GM12878 (cell line): ENCODE measurements around the gene RAB2B. TPM values are rescaled to one million over a fixed set of nuclear protein-coding genes. Genes with fewer than 3 reads are reported as not detected.

Experiments
- ASH2L ChIP-seq: fragments of 300-600, 200-600 bp; sonication (generic); IDR thresholded peaks from 2 replicates; pipeline ENCODE4 v1.6.1; 2017; ENCODE audit warnings: low read depth, mild to moderate bottlenecking, borderline replicate concordance
- ATF7 ChIP-seq: fragments of 450-650 bp; IDR thresholded peaks from 2 replicates; pipeline ENCODE4 v1.6.1; 2016; ENCODE audit warnings: low read depth, mild to moderate bottlenecking
- BMI1 ChIP-seq: fragments of 450-650 bp; IDR thresholded peaks from 2 replicates; pipeline ENCODE4 v1.6.1; 2016; ENCODE audit warnings: mild to moderate bottlenecking, moderate library complexity, borderline replicate concordance
- CHD4 ChIP-seq: fragments of 200-600 bp; sonication (generic); IDR thresholded peaks from 2 replicates; pipeline ENCODE4 v1.6.1; 2016; ENCODE audit warnings: mild to moderate bottlenecking
- DPF2 ChIP-seq: fragments of 450-650 bp; IDR thresholded peaks from 2 replicates; pipeline ENCODE4 v1.6.1; 2017; ENCODE audit warnings: mild to moderate bottlenecking
- ETV6 ChIP-seq, 2 experiments: fragments of 450-650 bp in 1 of 2; IDR thresholded peaks in 1 of 2; conservative IDR thresholded peaks in 1 of 2; 2 replicates each; pipeline ENCODE4 v1.6.1; 2014; ENCODE audit warnings: antibody characterized with exemption in 1 of 2, borderline replicate concordance in 1 of 2, low read depth in 1 of 2, mild to moderate bottlenecking in 1 of 2, moderate library complexity in 1 of 2
- EZH2 ChIP-seq: IDR thresholded peaks from 2 replicates; pipeline ENCODE4 v1.6.1; 2012; ENCODE audit warnings: low read depth, mild to moderate bottlenecking, control low read depth, inconsistent platforms, low read length, borderline replicate concordance; ENCODE audit not compliant: control insufficient read depth
- FOS ChIP-seq: IDR thresholded peaks from 3 replicates; pipeline ENCODE4 v1.6.1; 2011; ENCODE audit warnings: borderline replicate concordance; ENCODE audit not compliant: insufficient read length; ENCODE audit errors: extremely low read depth
- FOXM1 ChIP-seq: IDR thresholded peaks from 2 replicates; pipeline ENCODE4 v1.6.1; 2012; ENCODE audit warnings: low read depth, mild to moderate bottlenecking, inconsistent platforms, low read length, moderate library complexity
- GABPA ChIP-seq: IDR thresholded peaks from 2 replicates; pipeline ENCODE4 v1.6.1; 2014; ENCODE audit warnings: antibody characterized with exemption, low read depth, mild to moderate bottlenecking, inconsistent platforms
- HCFC1 ChIP-seq: fragments of 150-350 bp; IDR thresholded peaks from 2 replicates; pipeline ENCODE4 v1.6.1; 2014; ENCODE audit warnings: low read length
- HDAC6 ChIP-seq: fragments of 200-600 bp; sonication (generic); IDR thresholded peaks from one replicate; pipeline ENCODE4 v1.8.0; 2017; ENCODE audit warnings: antibody characterized with exemption; ENCODE audit not compliant: unreplicated experiment
- IRF5 ChIP-seq: fragments of 450-650 bp; IDR thresholded peaks from 2 replicates; pipeline ENCODE4 v1.6.1; 2017; ENCODE audit warnings: borderline replicate concordance
- NFYB ChIP-seq: IDR thresholded peaks from 2 replicates; pipeline ENCODE4 v1.6.1; 2011; ENCODE audit warnings: low read depth, mild to moderate bottlenecking, low read length, improper control_type of control experiment, moderate library complexity; ENCODE audit not compliant: insufficient read depth
- POLR2AphosphoS5 ChIP-seq: IDR thresholded peaks from 2 replicates; pipeline ENCODE4 v1.6.1; 2011; ENCODE audit warnings: mild to moderate bottlenecking, low read length, inconsistent platforms
- POU2F2 ChIP-seq: IDR thresholded peaks from 3 replicates; pipeline ENCODE4 v1.6.1; 2011; ENCODE audit warnings: low read depth, mild to moderate bottlenecking, low read length, borderline replicate concordance
- SP1 ChIP-seq: IDR thresholded peaks from one replicate; pipeline ENCODE4 v1.6.1; 2011; ENCODE audit warnings: low read depth, low read length
- SUPT20H ChIP-seq: IDR thresholded peaks from 2 replicates; pipeline ENCODE4 v1.6.1; 2011; ENCODE audit warnings: low read depth, mild to moderate bottlenecking, low read length, moderate library complexity, borderline replicate concordance; ENCODE audit not compliant: control insufficient read depth
- TCF3 ChIP-seq: IDR thresholded peaks from 2 replicates; pipeline ENCODE4 v1.6.1; 2012; ENCODE audit warnings: low read depth, mild to moderate bottlenecking, low read length, borderline replicate concordance; ENCODE audit not compliant: insufficient read depth
- ZSCAN29 ChIP-seq: fragments of 450-650 bp; IDR thresholded peaks from 2 replicates; pipeline ENCODE4 v1.6.1; 2017; ENCODE audit warnings: mild to moderate bottlenecking, moderate library complexity
- polyA plus RNA-seq, 11 experiments: library from polyadenylated mRNA; depleted of rRNA in 4 of 11; unstranded in 6 of 11; stranded (reverse) in 5 of 11; fragments of >200 nt; fragmentation: Nextera tagmentation in 4 of 11; fragmentation: Illumina TruSeq in 1 of 11; extraction: Ambion mirVana in 4 of 11; extraction: Trizol in 1 of 11; gene quantifications; 1 replicate in 1 of 11; 2 replicates in 10 of 11; pipeline versions ENCODE4 v1.2.1 to v1.2.3, GENCODE V29; 2011 to 2016; ENCODE audit warnings: inconsistent platforms in 2 of 11, missing spikeins in 2 of 11, low read depth in 1 of 11
- total RNA-seq, 4 experiments: library from RNA; depleted of rRNA in 3 of 4; stranded (reverse); fragments of >200 nt in 3 of 4; fragmentation: Illumina TruSeq in 1 of 4; extraction: Trizol in 1 of 4; gene quantifications; 2 replicates each; pipeline versions ENCODE4 v1.2.1 to v1.2.3, GENCODE V29; 2013 to 2021
- TF ChIP-seq, protein P1 (sequence below): fragments of 150-350 bp; IDR thresholded peaks from 2 replicates; pipeline ENCODE4 v1.6.1; 2014; ENCODE audit warnings: mild to moderate bottlenecking, low read depth, low read length
- TF ChIP-seq, protein P2 (sequence below): IDR thresholded peaks from 2 replicates; pipeline ENCODE4 v1.6.1; 2011; ENCODE audit warnings: low read depth, mild to moderate bottlenecking, low read length, moderate library complexity, borderline replicate concordance; ENCODE audit errors: extremely low read depth
- TF ChIP-seq, protein P3 (sequence below): IDR thresholded peaks from 2 replicates; pipeline ENCODE4 v1.6.1; 2012; ENCODE audit warnings: mild to moderate bottlenecking, low read depth, low read length

RAB2B gene
- total and polyA plus RNA-seq, 10 of the 15 experiments (the other 5 are each of a cell fraction or from before 2014, with no cell fraction given): 5.6 to 45.1 (median 12.5) TPM

GRCh38 chr14:21510735-21511657 is 34.2 kb upstream of the RAB2B start, which contains the start of gene METTL3 (continued):
- TF ChIP-seq, protein P1, sequence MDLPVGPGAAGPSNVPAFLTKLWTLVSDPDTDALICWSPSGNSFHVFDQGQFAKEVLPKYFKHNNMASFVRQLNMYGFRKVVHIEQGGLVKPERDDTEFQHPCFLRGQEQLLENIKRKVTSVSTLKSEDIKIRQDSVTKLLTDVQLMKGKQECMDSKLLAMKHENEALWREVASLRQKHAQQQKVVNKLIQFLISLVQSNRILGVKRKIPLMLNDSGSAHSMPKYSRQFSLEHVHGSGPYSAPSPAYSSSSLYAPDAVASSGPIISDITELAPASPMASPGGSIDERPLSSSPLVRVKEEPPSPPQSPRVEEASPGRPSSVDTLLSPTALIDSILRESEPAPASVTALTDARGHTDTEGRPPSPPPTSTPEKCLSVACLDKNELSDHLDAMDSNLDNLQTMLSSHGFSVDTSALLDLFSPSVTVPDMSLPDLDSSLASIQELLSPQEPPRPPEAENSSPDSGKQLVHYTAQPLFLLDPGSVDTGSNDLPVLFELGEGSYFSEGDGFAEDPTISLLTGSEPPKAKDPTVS: no peak
- TF ChIP-seq HCFC1 (peak; percentile 95), BMI1 (no peak), FOXM1 (no peak), HDAC6 (no peak), TCF3 (no peak), DPF2 (no peak), SP1 (no peak), SUPT20H (no peak), POLR2AphosphoS5 (peak; percentile 64; the same call in 1 of the 2 replicates), ZSCAN29 (no peak), IRF5 (no peak; the same call in 1 of the 2 replicates), ETV6 (conservative IDR thresholded peaks at IDR 0.05 in 1 of 2, IDR thresholded peaks at IDR 0.05 in 1 of 2; ENCODE audit: borderline replicate concordance in 1 of 2, low read depth in 1 of 2) (no peak), ATF7 (peak; percentile 72), GABPA (peak; percentile 98), EZH2 (no peak), NFYB (no peak), ASH2L (no peak), FOS (no peak), POU2F2 (no peak), CHD4 (no peak)
- TF ChIP-seq, protein P2, sequence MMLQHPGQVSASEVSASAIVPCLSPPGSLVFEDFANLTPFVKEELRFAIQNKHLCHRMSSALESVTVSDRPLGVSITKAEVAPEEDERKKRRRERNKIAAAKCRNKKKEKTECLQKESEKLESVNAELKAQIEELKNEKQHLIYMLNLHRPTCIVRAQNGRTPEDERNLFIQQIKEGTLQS: 0 out of 2 replicates have a peak, but pooled peaks have one; percentile 23
- TF ChIP-seq, protein P3, sequence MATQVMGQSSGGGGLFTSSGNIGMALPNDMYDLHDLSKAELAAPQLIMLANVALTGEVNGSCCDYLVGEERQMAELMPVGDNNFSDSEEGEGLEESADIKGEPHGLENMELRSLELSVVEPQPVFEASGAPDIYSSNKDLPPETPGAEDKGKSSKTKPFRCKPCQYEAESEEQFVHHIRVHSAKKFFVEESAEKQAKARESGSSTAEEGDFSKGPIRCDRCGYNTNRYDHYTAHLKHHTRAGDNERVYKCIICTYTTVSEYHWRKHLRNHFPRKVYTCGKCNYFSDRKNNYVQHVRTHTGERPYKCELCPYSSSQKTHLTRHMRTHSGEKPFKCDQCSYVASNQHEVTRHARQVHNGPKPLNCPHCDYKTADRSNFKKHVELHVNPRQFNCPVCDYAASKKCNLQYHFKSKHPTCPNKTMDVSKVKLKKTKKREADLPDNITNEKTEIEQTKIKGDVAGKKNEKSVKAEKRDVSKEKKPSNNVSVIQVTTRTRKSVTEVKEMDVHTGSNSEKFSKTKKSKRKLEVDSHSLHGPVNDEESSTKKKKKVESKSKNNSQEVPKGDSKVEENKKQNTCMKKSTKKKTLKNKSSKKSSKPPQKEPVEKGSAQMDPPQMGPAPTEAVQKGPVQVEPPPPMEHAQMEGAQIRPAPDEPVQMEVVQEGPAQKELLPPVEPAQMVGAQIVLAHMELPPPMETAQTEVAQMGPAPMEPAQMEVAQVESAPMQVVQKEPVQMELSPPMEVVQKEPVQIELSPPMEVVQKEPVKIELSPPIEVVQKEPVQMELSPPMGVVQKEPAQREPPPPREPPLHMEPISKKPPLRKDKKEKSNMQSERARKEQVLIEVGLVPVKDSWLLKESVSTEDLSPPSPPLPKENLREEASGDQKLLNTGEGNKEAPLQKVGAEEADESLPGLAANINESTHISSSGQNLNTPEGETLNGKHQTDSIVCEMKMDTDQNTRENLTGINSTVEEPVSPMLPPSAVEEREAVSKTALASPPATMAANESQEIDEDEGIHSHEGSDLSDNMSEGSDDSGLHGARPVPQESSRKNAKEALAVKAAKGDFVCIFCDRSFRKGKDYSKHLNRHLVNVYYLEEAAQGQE: no peak
